Liver (tissue), 9 donors: ENCODE results near the gene SMIM28. TPM values are rescaled to one million over a fixed set of nuclear protein-coding genes. Genes with fewer than 3 reads are reported as not detected.

Source experiments
- DNase-seq: peaks from one replicate; pipeline ENCODE4 v3.0.0-alpha.2; 2017; ENCODE audit warnings: low spot score
- H3K27ac ChIP-seq, 2 donors: one replicate each; pipeline ENCODE4 v1.7.0; 2013; ENCODE audit warnings: inconsistent platforms in 2 of 2, low read length in 2 of 2, control low read depth in 1 of 2, low read depth in 1 of 2, mild to moderate bottlenecking in 1 of 2
- H3K27me3 ChIP-seq, 4 donors: one replicate each; pipeline versions ENCODE4 v1.6.1 to v1.7.0; 2013; ENCODE audit warnings: low read length in 3 of 4, inconsistent platforms in 1 of 4, mild to moderate bottlenecking in 1 of 4, moderate library complexity in 1 of 4; ENCODE audit not compliant: control insufficient read depth in 4 of 4, insufficient read depth in 4 of 4
- H3K36me3 ChIP-seq, 4 donors: one replicate each; pipeline versions ENCODE4 v1.6.1 to v1.7.0; 2013; ENCODE audit warnings: low read length in 3 of 4, mild to moderate bottlenecking in 3 of 4, low read depth in 1 of 4, moderate library complexity in 1 of 4; ENCODE audit not compliant: control insufficient read depth in 4 of 4, insufficient read depth in 3 of 4
- H3K4me1 ChIP-seq, 4 donors: one replicate each; pipeline versions ENCODE4 v1.6.1 to v1.7.0; 2013; ENCODE audit warnings: low read length in 3 of 4, mild to moderate bottlenecking in 3 of 4, moderate library complexity in 1 of 4; ENCODE audit not compliant: control insufficient read depth in 4 of 4, insufficient read depth in 4 of 4
- H3K4me3 ChIP-seq, 3 donors: one replicate each; pipeline versions ENCODE4 v1.6.1 to v1.7.0; 2013; ENCODE audit warnings: low read length in 3 of 3, control low read depth in 1 of 3, low read depth in 1 of 3, mild to moderate bottlenecking in 1 of 3
- H3K9ac ChIP-seq, 2 donors: one replicate each; pipeline ENCODE4 v1.7.0; 2013; ENCODE audit warnings: low read length in 2 of 2, mild to moderate bottlenecking in 2 of 2, moderate library complexity in 2 of 2, control low read depth in 1 of 2, low read depth in 1 of 2
- H3K9me3 ChIP-seq, 4 donors: one replicate each; pipeline versions ENCODE4 v1.6.1 to v1.7.0; 2013; ENCODE audit warnings: low read length in 3 of 4; ENCODE audit not compliant: control insufficient read depth in 4 of 4
- EGR1 ChIP-seq, 2 donors: IDR thresholded peaks; 2 replicates each; pipeline ENCODE4 v1.6.1; 2016 to 2018; ENCODE audit warnings: antibody characterized with exemption in 2 of 2, low read depth in 2 of 2
- FOXA1 ChIP-seq: IDR thresholded peaks from 2 replicates; pipeline ENCODE4 v1.6.1; 2016; ENCODE audit warnings: antibody characterized with exemption
- FOXA2 ChIP-seq: IDR thresholded peaks from 2 replicates; pipeline ENCODE4 v1.6.1; 2016; ENCODE audit warnings: antibody characterized with exemption
- GABPA ChIP-seq, 2 donors: IDR thresholded peaks in 1 of 2; conservative IDR thresholded peaks in 1 of 2; 2 replicates each; pipeline ENCODE4 v1.6.1; 2016; ENCODE audit warnings: antibody characterized with exemption in 2 of 2, mild to moderate bottlenecking in 1 of 2, moderate library complexity in 1 of 2
- HNF4A ChIP-seq, 2 donors: conservative IDR thresholded peaks; 2 replicates each; pipeline ENCODE4 v1.6.1; 2016; ENCODE audit warnings: antibody characterized with exemption in 2 of 2, mild to moderate bottlenecking in 2 of 2
- HNF4G ChIP-seq: IDR thresholded peaks from 2 replicates; pipeline ENCODE4 v1.6.1; 2016; ENCODE audit warnings: antibody characterized with exemption
- JUND ChIP-seq, 2 donors: IDR thresholded peaks; 2 replicates each; pipeline ENCODE4 v1.6.1; 2016; ENCODE audit warnings: antibody characterized with exemption in 2 of 2
- NR2F2 ChIP-seq: IDR thresholded peaks from 2 replicates; pipeline ENCODE4 v1.6.1; 2016; ENCODE audit warnings: antibody characterized with exemption
- RAD21 ChIP-seq, 2 donors: IDR thresholded peaks; 2 replicates each; pipeline ENCODE4 v1.6.1; 2016; ENCODE audit warnings: antibody characterized with exemption in 2 of 2, mild to moderate bottlenecking in 2 of 2
- RXRA ChIP-seq, 2 donors: IDR thresholded peaks; 2 replicates each; pipeline ENCODE4 v1.6.1; 2017 to 2018; ENCODE audit warnings: antibody characterized with exemption in 2 of 2, mild to moderate bottlenecking in 1 of 2
- SP1 ChIP-seq: IDR thresholded peaks from 2 replicates; pipeline ENCODE4 v1.6.1; 2018; ENCODE audit warnings: antibody characterized with exemption, mild to moderate bottlenecking
- TAF1 ChIP-seq: conservative IDR thresholded peaks from 2 replicates; pipeline ENCODE4 v1.6.1; 2016; ENCODE audit warnings: antibody characterized with exemption, mild to moderate bottlenecking
- YY1 ChIP-seq: IDR thresholded peaks from 2 replicates; pipeline ENCODE4 v1.6.1; 2016; ENCODE audit warnings: antibody characterized with exemption, mild to moderate bottlenecking
- WGBS: extraction: QIAGEN DNeasy Blood & Tissue Kit; methylation state at CpG from one replicate; pipeline ENCODE4 v1.1.7; 2013; 5-methylcytosine and 5-hydroxymethylcytosine counted together
- polyA plus RNA-seq, 2 donors: library from polyadenylated mRNA; stranded (reverse) in 1 of 2; unstranded in 1 of 2; fragments of 200-250 nt in 1 of 2; fragments of >200 nt in 1 of 2; fragmentation: Nextera tagmentation in 1 of 2; extraction: Ambion mirVana in 1 of 2; gene quantifications; one replicate each; pipeline versions ENCODE4 v1.2.1 to v1.2.3, GENCODE V29; 2013 to 2015
- total RNA-seq, 2 donors: library from RNA; depleted of rRNA; stranded (reverse); fragments of >200 nt; gene quantifications; one replicate each; pipeline ENCODE4 v1.2.3, GENCODE V29; 2014
- TF ChIP-seq, protein P1 (sequence below): IDR thresholded peaks from 2 replicates; pipeline ENCODE4 v1.6.1; 2016; ENCODE audit warnings: antibody characterized with exemption, mild to moderate bottlenecking
- TF ChIP-seq, protein P2 (sequence below): fragments of 150-350 bp; IDR thresholded peaks from 2 replicates; pipeline ENCODE4 v1.5.1; 2017; ENCODE audit warnings: improper control_type of control experiment, low read depth, low read length; ENCODE audit not compliant: missing input control
- TF ChIP-seq, protein P3 (sequence below): IDR thresholded peaks from 2 replicates; pipeline ENCODE4 v1.6.1; 2016; ENCODE audit warnings: antibody characterized with exemption
- TF ChIP-seq, protein P4 (sequence below): IDR thresholded peaks from 2 replicates; pipeline ENCODE4 v1.6.1; 2016; ENCODE audit warnings: antibody characterized with exemption
- TF ChIP-seq, protein P5 (sequence below): IDR thresholded peaks from 2 replicates; pipeline ENCODE4 v1.6.1; 2016; ENCODE audit warnings: antibody characterized with exemption
- donor health status: healthy.
- donor health status: healthy.
- donor health status: healthy.
- donor health status: healthy.
- donor health status: healthy.

SMIM28 gene
- total and polyA plus RNA-seq, 4 donors: not detected

DNA sequence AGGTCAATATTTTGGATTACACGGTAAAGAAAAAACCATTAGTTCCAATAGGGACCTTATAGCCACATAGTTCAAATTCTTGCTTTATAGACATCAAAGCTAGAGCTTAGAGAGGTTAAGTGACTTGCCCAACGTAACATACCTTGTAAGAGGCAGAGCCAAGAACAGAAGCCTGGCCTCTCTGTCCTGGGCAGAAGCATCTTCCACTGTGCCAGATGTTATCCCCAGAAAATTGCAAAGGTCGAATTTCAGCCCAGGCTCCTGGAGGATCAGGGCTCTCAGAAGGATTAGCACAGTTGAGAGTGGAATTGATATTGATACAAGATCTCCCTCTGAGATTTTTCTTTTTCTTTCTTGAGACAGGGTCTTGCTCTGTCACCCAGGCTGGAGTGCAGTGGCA lies 6.1 kb downstream of the SMIM28 start (continued):
- TF ChIP-seq, protein P1, sequence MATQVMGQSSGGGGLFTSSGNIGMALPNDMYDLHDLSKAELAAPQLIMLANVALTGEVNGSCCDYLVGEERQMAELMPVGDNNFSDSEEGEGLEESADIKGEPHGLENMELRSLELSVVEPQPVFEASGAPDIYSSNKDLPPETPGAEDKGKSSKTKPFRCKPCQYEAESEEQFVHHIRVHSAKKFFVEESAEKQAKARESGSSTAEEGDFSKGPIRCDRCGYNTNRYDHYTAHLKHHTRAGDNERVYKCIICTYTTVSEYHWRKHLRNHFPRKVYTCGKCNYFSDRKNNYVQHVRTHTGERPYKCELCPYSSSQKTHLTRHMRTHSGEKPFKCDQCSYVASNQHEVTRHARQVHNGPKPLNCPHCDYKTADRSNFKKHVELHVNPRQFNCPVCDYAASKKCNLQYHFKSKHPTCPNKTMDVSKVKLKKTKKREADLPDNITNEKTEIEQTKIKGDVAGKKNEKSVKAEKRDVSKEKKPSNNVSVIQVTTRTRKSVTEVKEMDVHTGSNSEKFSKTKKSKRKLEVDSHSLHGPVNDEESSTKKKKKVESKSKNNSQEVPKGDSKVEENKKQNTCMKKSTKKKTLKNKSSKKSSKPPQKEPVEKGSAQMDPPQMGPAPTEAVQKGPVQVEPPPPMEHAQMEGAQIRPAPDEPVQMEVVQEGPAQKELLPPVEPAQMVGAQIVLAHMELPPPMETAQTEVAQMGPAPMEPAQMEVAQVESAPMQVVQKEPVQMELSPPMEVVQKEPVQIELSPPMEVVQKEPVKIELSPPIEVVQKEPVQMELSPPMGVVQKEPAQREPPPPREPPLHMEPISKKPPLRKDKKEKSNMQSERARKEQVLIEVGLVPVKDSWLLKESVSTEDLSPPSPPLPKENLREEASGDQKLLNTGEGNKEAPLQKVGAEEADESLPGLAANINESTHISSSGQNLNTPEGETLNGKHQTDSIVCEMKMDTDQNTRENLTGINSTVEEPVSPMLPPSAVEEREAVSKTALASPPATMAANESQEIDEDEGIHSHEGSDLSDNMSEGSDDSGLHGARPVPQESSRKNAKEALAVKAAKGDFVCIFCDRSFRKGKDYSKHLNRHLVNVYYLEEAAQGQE: no peak
- TF ChIP-seq NR2F2: no peak
- TF ChIP-seq RXRA (IDR thresholded peaks at IDR 0.05): no peak
- TF ChIP-seq YY1: no peak

DNA sequence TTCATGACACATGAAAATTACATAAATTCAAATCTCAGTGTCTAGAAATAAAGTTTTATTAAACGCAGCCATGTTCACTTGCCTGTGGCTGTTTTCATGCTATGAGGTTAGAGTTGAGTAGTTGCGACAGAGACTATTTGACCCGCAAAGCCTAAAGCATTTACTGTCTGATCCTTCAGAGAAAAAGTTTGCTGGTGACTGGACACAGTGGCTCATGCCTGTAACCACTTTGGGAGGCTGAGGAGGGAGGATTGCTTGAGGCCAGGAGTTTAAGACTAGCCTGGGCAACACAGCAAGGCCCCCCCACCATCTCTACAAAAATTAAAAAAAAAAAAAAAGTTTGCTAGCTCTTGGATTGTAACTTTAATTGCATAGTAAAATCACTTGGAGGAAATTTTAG lies 9.2 kb downstream of the SMIM28 start:
- Histone ChIP-seq H3K27me3 (no peaks in the 10 kb centered on the region), H3K4me1 (peaks cover 0 to 15% (median 11%) of the 10 kb centered on the region in 4 donors), H3K9ac (no peak overlapping the region), H3K4me3 (no peak overlapping the region), H3K9me3 (no peaks in the 10 kb centered on the region), H3K27ac (no peak overlapping the region), H3K36me3 (no peaks in the 10 kb centered on the region)
- TF ChIP-seq FOXA2: no peak
- no peak for TF ChIP-seq YY1
- TF ChIP-seq FOXA1: no peak
- TF ChIP-seq, protein P1: no peak
- no peak for TF ChIP-seq HNF4G
- TF ChIP-seq HNF4A (conservative IDR thresholded peaks at IDR 0.05): no peak
- TF ChIP-seq SP1: no peak
- TF ChIP-seq, protein P2, sequence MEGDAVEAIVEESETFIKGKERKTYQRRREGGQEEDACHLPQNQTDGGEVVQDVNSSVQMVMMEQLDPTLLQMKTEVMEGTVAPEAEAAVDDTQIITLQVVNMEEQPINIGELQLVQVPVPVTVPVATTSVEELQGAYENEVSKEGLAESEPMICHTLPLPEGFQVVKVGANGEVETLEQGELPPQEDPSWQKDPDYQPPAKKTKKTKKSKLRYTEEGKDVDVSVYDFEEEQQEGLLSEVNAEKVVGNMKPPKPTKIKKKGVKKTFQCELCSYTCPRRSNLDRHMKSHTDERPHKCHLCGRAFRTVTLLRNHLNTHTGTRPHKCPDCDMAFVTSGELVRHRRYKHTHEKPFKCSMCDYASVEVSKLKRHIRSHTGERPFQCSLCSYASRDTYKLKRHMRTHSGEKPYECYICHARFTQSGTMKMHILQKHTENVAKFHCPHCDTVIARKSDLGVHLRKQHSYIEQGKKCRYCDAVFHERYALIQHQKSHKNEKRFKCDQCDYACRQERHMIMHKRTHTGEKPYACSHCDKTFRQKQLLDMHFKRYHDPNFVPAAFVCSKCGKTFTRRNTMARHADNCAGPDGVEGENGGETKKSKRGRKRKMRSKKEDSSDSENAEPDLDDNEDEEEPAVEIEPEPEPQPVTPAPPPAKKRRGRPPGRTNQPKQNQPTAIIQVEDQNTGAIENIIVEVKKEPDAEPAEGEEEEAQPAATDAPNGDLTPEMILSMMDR: no peak
- TF ChIP-seq JUND (IDR thresholded peaks at IDR 0.05): no peak
- no peak for TF ChIP-seq RXRA (IDR thresholded peaks at IDR 0.05)
- TF ChIP-seq, protein P3, sequence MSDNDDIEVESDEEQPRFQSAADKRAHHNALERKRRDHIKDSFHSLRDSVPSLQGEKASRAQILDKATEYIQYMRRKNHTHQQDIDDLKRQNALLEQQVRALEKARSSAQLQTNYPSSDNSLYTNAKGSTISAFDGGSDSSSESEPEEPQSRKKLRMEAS: no peak
- no peak for TF ChIP-seq RAD21 (IDR thresholded peaks at IDR 0.05)
- TF ChIP-seq, protein P4, sequence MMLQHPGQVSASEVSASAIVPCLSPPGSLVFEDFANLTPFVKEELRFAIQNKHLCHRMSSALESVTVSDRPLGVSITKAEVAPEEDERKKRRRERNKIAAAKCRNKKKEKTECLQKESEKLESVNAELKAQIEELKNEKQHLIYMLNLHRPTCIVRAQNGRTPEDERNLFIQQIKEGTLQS: no peak
- TF ChIP-seq, protein P5, sequence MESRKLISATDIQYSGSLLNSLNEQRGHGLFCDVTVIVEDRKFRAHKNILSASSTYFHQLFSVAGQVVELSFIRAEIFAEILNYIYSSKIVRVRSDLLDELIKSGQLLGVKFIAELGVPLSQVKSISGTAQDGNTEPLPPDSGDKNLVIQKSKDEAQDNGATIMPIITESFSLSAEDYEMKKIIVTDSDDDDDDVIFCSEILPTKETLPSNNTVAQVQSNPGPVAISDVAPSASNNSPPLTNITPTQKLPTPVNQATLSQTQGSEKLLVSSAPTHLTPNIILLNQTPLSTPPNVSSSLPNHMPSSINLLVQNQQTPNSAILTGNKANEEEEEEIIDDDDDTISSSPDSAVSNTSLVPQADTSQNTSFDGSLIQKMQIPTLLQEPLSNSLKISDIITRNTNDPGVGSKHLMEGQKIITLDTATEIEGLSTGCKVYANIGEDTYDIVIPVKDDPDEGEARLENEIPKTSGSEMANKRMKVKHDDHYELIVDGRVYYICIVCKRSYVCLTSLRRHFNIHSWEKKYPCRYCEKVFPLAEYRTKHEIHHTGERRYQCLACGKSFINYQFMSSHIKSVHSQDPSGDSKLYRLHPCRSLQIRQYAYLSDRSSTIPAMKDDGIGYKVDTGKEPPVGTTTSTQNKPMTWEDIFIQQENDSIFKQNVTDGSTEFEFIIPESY: no peak
- no peak for TF ChIP-seq NR2F2
- no peak for TF ChIP-seq EGR1 (IDR thresholded peaks at IDR 0.05; ENCODE audit: low read depth in 2 of 2)
- TF ChIP-seq TAF1: no peak
- TF ChIP-seq GABPA (IDR thresholded peaks at IDR 0.05 in 1 of 2, conservative IDR thresholded peaks at IDR 0.05 in 1 of 2): no peak
- DNase-seq: no peak
- WGBS: 87% methylated on average over 3 of the region's 3 CpGs
